Naive thymus-derived CD4-positive, alpha-beta T cell (primary cell): ENCODE data around the gene CFAP299. TPM values are rescaled to one million over a fixed set of nuclear protein-coding genes. Genes with fewer than 3 reads are reported as not detected.

Source experiments
- ATAC-seq: fragments of 150-1000 bp; cut with Tn5 transposase; 2 replicates; pipeline ENCODE4 v1.10.0; 2021; ENCODE audit warnings: mild to moderate bottlenecking, moderate library complexity
- CTCF ChIA-PET: fragments of 350-600 bp; sonication (Branson Sonifier 250); formaldehyde crosslinking; loops from one replicate; lab custom pipeline; 2021; ENCODE audit warnings: antibody characterized with exemption; lab: Charles Lee
- POLR2A ChIA-PET: fragments of 350-600 bp; sonication (Branson Sonifier 250); formaldehyde crosslinking; loops from one replicate; lab custom pipeline; 2021; ENCODE audit warnings: antibody characterized with exemption, inconsistent platforms; lab: Charles Lee
- DNase-seq, 9 donors: peaks; one replicate each; pipeline versions ENCODE4 v3.0.0 to v3.0.0-alpha.2; 2020 to 2022; ENCODE audit warnings: mixed read lengths in 1 of 9
- H3K27ac ChIP-seq: one replicate; pipeline ENCODE4 v1.7.0; 2013; ENCODE audit warnings: mild to moderate bottlenecking, low read depth, low read length, moderate library complexity
- H3K27me3 ChIP-seq, 2 donors: one replicate each; pipeline ENCODE4 v1.7.0; 2013; ENCODE audit warnings: low read length in 2 of 2, mild to moderate bottlenecking in 2 of 2, moderate library complexity in 2 of 2; ENCODE audit not compliant: control insufficient read depth in 2 of 2, insufficient read depth in 2 of 2
- H3K36me3 ChIP-seq, 3 experiments: 1 replicate in 2 of 3; 2 replicates in 1 of 3; pipeline ENCODE4 v1.7.0; 2013; ENCODE audit warnings: low read length in 3 of 3, mild to moderate bottlenecking in 3 of 3, moderate library complexity in 1 of 3; ENCODE audit not compliant: insufficient read depth in 3 of 3, control insufficient read depth in 2 of 3
- H3K4me1 ChIP-seq, 2 donors: one replicate each; pipeline ENCODE4 v1.7.0; 2013; ENCODE audit warnings: low read length in 2 of 2, mild to moderate bottlenecking in 2 of 2, moderate library complexity in 1 of 2; ENCODE audit not compliant: control insufficient read depth in 2 of 2, insufficient read depth in 2 of 2
- H3K4me3 ChIP-seq: 2 replicates; pipeline ENCODE4 v1.7.0; 2013; ENCODE audit warnings: mild to moderate bottlenecking, low read length
- H3K9me3 ChIP-seq, 3 experiments: 1 replicate in 2 of 3; 2 replicates in 1 of 3; pipeline ENCODE4 v1.7.0; 2013; ENCODE audit warnings: low read length in 3 of 3; ENCODE audit not compliant: control insufficient read depth in 2 of 3
- H3K27ac Mint-ChIP-seq, 9 donors: one replicate each; pipeline ENCODE4 v1.8.0; 2020 to 2022; ENCODE audit warnings: mixed read lengths in 9 of 9, mild to moderate bottlenecking in 8 of 9, moderate library complexity in 5 of 9, inconsistent platforms in 2 of 9
- H3K27me3 Mint-ChIP-seq, 5 donors: one replicate each; pipeline ENCODE4 v1.8.0; 2021 to 2022; ENCODE audit warnings: mixed read lengths in 5 of 5, mild to moderate bottlenecking in 1 of 5
- H3K36me3 Mint-ChIP-seq, 5 donors: one replicate each; pipeline ENCODE4 v1.8.0; 2020 to 2022; ENCODE audit warnings: mixed read lengths in 5 of 5, mild to moderate bottlenecking in 3 of 5, inconsistent platforms in 1 of 5
- H3K4me1 Mint-ChIP-seq, 7 donors: one replicate each; pipeline ENCODE4 v1.8.0; 2020 to 2022; ENCODE audit warnings: mixed read lengths in 7 of 7, mild to moderate bottlenecking in 3 of 7, inconsistent platforms in 1 of 7
- H3K4me3 Mint-ChIP-seq, 10 donors: one replicate each; pipeline ENCODE4 v1.8.0; 2020 to 2022; ENCODE audit warnings: mild to moderate bottlenecking in 10 of 10, mixed read lengths in 10 of 10, moderate library complexity in 6 of 10, inconsistent platforms in 2 of 10
- H3K9me3 Mint-ChIP-seq, 11 donors: one replicate each; pipeline ENCODE4 v1.8.0; 2020 to 2022; ENCODE audit warnings: mixed read lengths in 11 of 11, mild to moderate bottlenecking in 4 of 11, inconsistent platforms in 1 of 11, moderate library complexity in 1 of 11
- intact Hi-C, 2 donors: fragments of 100-400 bp; cut with micrococcal nuclease; formaldehyde crosslinking; loops; one replicate each; pipeline ENCODE4 v1.15.1; 2023
- polyA plus RNA-seq, 2 donors: library from polyadenylated mRNA; unstranded; fragments of 300-500 nt; fragmentation: Illumina TruSeq; gene quantifications; one replicate each; pipeline ENCODE4 v1.2.3, GENCODE V29; 2021
- total RNA-seq, 6 experiments: library from RNA in 5 of 6; stranded (reverse) in 5 of 6; gene quantifications; 1 replicate in 5 of 6; 2 replicates in 1 of 6; pipeline ENCODE4 v1.2.3 and lab custom pipeline; 2021 to 2026

Gene CFAP299
- total and polyA plus RNA-seq, 7 experiments from 2014 or later = not detected

DNA sequence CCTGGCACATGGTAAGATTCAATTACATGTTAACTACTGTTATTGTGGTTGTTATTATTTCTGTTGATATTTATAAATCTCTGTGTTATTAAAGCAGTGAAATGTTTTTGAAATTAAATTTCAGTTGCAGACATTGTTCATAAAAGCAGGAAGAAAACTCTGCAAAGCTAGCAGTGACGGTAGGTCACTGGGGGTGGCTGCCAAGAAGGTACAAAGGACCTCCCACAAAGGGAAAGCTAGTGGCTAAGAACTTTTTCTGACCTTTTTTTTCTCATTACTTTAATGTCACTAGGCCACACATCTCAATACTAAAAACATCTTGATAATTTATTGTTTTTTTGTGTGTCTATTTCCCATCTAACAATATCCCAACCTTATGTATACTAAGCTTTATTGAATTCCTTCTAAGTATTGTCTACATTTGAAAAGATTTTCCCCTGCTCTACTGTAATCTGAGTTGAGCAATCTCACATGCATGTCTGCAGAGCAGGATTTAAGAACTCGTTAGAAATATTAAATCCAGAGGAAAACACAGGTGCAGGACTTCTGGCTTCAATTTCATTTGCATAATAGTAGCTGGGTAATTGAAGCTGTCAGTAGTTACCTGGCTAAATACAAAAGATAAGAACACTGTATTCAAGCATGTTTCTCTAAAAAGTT lies 197.3 kb downstream of the CFAP299 start:
- peaks cover 0 to 5% (median 0%) of the 10 kb centered on the region in 11 donors for H3K9me3 Mint-ChIP-seq
- no peaks in the 10 kb centered on the region for H3K36me3 ChIP-seq
- no peaks in the 10 kb centered on the region for H3K36me3 Mint-ChIP-seq
- no peak overlapping the region for H3K27ac ChIP-seq
- peaks cover 0 to 9% (median 0%) of the 10 kb centered on the region in 5 donors for H3K27me3 Mint-ChIP-seq
- POLR2A ChIA-PET = interaction anchor here (0.6 kb wide), 1 partner anchor 72 kb away, joined by 3 read pairs; no protein-coding TSS in a partner anchor
- H3K27ac Mint-ChIP-seq = no peak overlapping the region
- no peaks in the 10 kb centered on the region for H3K9me3 ChIP-seq
- no peaks in the 10 kb centered on the region for H3K27me3 ChIP-seq
- H3K4me1 ChIP-seq = no peaks in the 10 kb centered on the region
- no peak for ATAC-seq
- intact Hi-C loops = loop anchor here in 1 of 2 donors (5.0 kb wide), 1 partner anchor 39 kb away; no protein-coding TSS in a partner anchor
- no peak overlapping the region for H3K4me3 ChIP-seq
- DNase-seq = no peak
- no peak overlapping the region for H3K4me3 Mint-ChIP-seq
- CTCF ChIA-PET = interaction anchor here (0.6 to 0.7 kb wide), 2 partner anchors 72 to 167 kb away, joined by 3 to 5 read pairs; no protein-coding TSS in a partner anchor
- H3K4me1 Mint-ChIP-seq = peaks cover 0 to 44% (median 31%) of the 10 kb centered on the region in 7 donors

DNA sequence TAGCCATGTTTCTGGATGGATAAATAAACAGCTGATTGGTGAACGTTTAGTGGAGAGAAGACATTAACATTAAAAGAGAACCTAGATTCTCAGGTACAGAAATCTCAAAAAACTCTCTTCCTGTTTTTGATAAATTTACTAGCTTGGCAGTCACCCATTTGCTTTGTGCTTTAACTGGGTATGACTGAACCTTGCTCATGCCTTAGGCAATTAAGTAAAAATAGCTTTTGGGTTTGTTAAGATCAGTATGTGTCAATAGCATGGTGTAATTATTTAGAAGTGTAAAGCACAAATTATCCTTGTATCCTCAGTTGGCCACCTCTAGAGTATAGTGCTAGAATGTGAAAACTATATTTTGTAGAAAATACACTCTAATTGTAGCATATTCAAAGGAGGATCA lies 200.0 kb downstream of the CFAP299 start:
- Mint-ChIP-seq H3K4me1 (peaks cover 3 to 42% (median 24%) of the 10 kb centered on the region in 7 donors), H3K4me3 (peak overlapping the region in 1 of 10 donors; percentile 63), H3K36me3 (peaks cover 0 to 4% (median 0%) of the 10 kb centered on the region in 5 donors), H3K27me3 (peaks cover 0 to 15% (median 0%) of the 10 kb centered on the region in 5 donors), H3K27ac (peak overlapping the region in 1 of 9 donors; percentile 50), H3K9me3 (peaks cover 0 to 5% (median 0%) of the 10 kb centered on the region in 11 donors)
- H3K27me3 ChIP-seq = no peaks in the 10 kb centered on the region
- DNase-seq (no peak), ATAC-seq (no peak)
- ChIA-PET CTCF (interaction anchor here (0.5 to 0.6 kb wide), 2 partner anchors 168 to 353 kb away, joined by 3 to 4 read pairs; no protein-coding TSS in a partner anchor), POLR2A (no interaction called here)
- H3K4me1 ChIP-seq = peaks cover 0 to 3% of the 10 kb centered on the region in 2 donors
- no peak overlapping the region for H3K4me3 ChIP-seq
- intact Hi-C loops = no loop called here
- H3K27ac ChIP-seq = no peak overlapping the region
- no peaks in the 10 kb centered on the region for H3K9me3 ChIP-seq
- H3K36me3 ChIP-seq = no peaks in the 10 kb centered on the region

- Mint-ChIP-seq H3K27me3 (peaks cover 0 to 28% (median 6%) of the 10 kb centered on the region in 5 donors), H3K4me3 (no peak overlapping the region), H3K27ac (no peak overlapping the region), H3K36me3 (peaks cover 0 to 4% (median 0%) of the 10 kb centered on the region in 5 donors), H3K4me1 (peaks cover 8 to 50% (median 34%) of the 10 kb centered on the region in 7 donors), H3K9me3 (peaks cover 0 to 5% (median 0%) of the 10 kb centered on the region in 11 donors)
- DNase-seq = no peak
- Histone ChIP-seq H3K27ac (no peak overlapping the region), H3K9me3 (no peaks in the 10 kb centered on the region), H3K4me3 (no peak overlapping the region), H3K36me3 (no peaks in the 10 kb centered on the region), H3K27me3 (no peaks in the 10 kb centered on the region), H3K4me1 (peaks cover 7 to 11% of the 10 kb centered on the region in 2 donors)
- intact Hi-C loops = no loop called here
- no peak for ATAC-seq
- POLR2A ChIA-PET = interaction anchor here (1.7 kb wide), 1 partner anchor 11 kb away, joined by 7 read pairs; no protein-coding TSS in a partner anchor
- CTCF ChIA-PET = interaction anchor here (0.6 to 0.8 kb wide), 2 partner anchors 78 to 86 kb away, joined by 3 to 4 read pairs; no protein-coding TSS in a partner anchor
Measured at GRCh38 chr4:80538276-80538926, 202.9 kb downstream of the CFAP299 start.

GRCh38 chr4:80539190-80539589 lies 203.7 kb downstream of the CFAP299 start:
- peaks cover 8 to 50% (median 29%) of the 10 kb centered on the region in 7 donors for H3K4me1 Mint-ChIP-seq
- Histone ChIP-seq H3K27ac (no peak overlapping the region), H3K27me3 (no peaks in the 10 kb centered on the region), H3K9me3 (no peaks in the 10 kb centered on the region), H3K36me3 (no peaks in the 10 kb centered on the region), H3K4me1 (peaks cover 7 to 11% of the 10 kb centered on the region in 2 donors), H3K4me3 (no peak overlapping the region)
- peaks cover 0 to 5% (median 0%) of the 10 kb centered on the region in 11 donors for H3K9me3 Mint-ChIP-seq
- no peak overlapping the region for H3K27ac Mint-ChIP-seq
- H3K4me3 Mint-ChIP-seq = no peak overlapping the region
- POLR2A ChIA-PET = no interaction called here
- CTCF ChIA-PET = no interaction called here
- H3K27me3 Mint-ChIP-seq = peaks cover under 1 to 35% (median 8%) of the 10 kb centered on the region in 5 donors
- DNase-seq (no peak), ATAC-seq (no peak)
- H3K36me3 Mint-ChIP-seq = peaks cover 0 to 4% (median 0%) of the 10 kb centered on the region in 5 donors
- intact Hi-C loops = no loop called here

GRCh38 chr4:80540349-80540748 lies 204.8 kb downstream of the CFAP299 start:
- peaks cover 7 to 11% of the 10 kb centered on the region in 2 donors for H3K4me1 ChIP-seq
- Mint-ChIP-seq H3K9me3 (peaks cover 0 to 6% (median 2%) of the 10 kb centered on the region in 11 donors), H3K27me3 (peaks cover 5 to 40% (median 8%) of the 10 kb centered on the region in 5 donors), H3K27ac (no peak overlapping the region), H3K36me3 (peaks cover 0 to 11% (median 0%) of the 10 kb centered on the region in 5 donors), H3K4me1 (peaks cover 8 to 43% (median 29%) of the 10 kb centered on the region in 7 donors), H3K4me3 (peak overlapping the region in 3 of 10 donors; percentile 19 to 39 (median 21))
- no peaks in the 10 kb centered on the region for H3K27me3 ChIP-seq
- intact Hi-C loops = loop anchor here in 1 of 2 donors (2.0 kb wide), 2 partner anchors 40 to 48 kb away; no protein-coding TSS in a partner anchor
- POLR2A ChIA-PET = interaction anchor here (0.6 kb wide), 1 partner anchor 77 kb away, joined by 3 read pairs; no protein-coding TSS in a partner anchor
- H3K36me3 ChIP-seq = no peaks in the 10 kb centered on the region
- DNase-seq (no peak), ATAC-seq (no peak)
- no peaks in the 10 kb centered on the region for H3K9me3 ChIP-seq
- no peak overlapping the region for H3K27ac ChIP-seq
- no peak overlapping the region for H3K4me3 ChIP-seq
- CTCF ChIA-PET = no interaction called here

GRCh38 chr4:80540785-80541469 lies 205.4 kb downstream of the CFAP299 start:
- H3K27me3 ChIP-seq = no peaks in the 10 kb centered on the region
- intact Hi-C loops = loop anchor here in 1 of 2 donors (2.0 kb wide), 2 partner anchors 40 to 48 kb away; no protein-coding TSS in a partner anchor
- Mint-ChIP-seq H3K9me3 (peaks cover 0 to 6% (median 2%) of the 10 kb centered on the region in 11 donors), H3K27ac (no peak overlapping the region), H3K4me1 (peaks cover 8 to 38% (median 24%) of the 10 kb centered on the region in 7 donors), H3K36me3 (peaks cover 0 to 15% (median 0%) of the 10 kb centered on the region in 5 donors), H3K4me3 (peak overlapping the region in 6 of 10 donors; percentile 12 to 39 (median 20)), H3K27me3 (peaks cover 5 to 41% (median 8%) of the 10 kb centered on the region in 5 donors)
- H3K4me1 ChIP-seq = peaks cover 7 to 11% of the 10 kb centered on the region in 2 donors
- CTCF ChIA-PET = no interaction called here
- POLR2A ChIA-PET = no interaction called here
- no peaks in the 10 kb centered on the region for H3K9me3 ChIP-seq
- no peak overlapping the region for H3K27ac ChIP-seq
- H3K4me3 ChIP-seq = no peak overlapping the region
- peak; percentile 49 for ATAC-seq
- no peaks in the 10 kb centered on the region for H3K36me3 ChIP-seq
- peak in 5 of 9 donors; percentile 5 to 39 (median 20) for DNase-seq
